Activated naive CD4-positive, alpha-beta T cell treated with anti-CD3 and anti-CD28 coated beads, Interleukin-2, amount 50 U/mL, for 16 hours (primary cell): Measurements from ENCODE around the gene SPTBN1.

Source experiments
- DNase-seq: peaks from one replicate; pipeline ENCODE4 v3.0.0-alpha.2; 2020

The SPTBN1 gene

GRCh38 chr2:54664238-54664786 is 208.2 kb downstream of the SPTBN1 start:
- no peak for DNase-seq

DNA sequence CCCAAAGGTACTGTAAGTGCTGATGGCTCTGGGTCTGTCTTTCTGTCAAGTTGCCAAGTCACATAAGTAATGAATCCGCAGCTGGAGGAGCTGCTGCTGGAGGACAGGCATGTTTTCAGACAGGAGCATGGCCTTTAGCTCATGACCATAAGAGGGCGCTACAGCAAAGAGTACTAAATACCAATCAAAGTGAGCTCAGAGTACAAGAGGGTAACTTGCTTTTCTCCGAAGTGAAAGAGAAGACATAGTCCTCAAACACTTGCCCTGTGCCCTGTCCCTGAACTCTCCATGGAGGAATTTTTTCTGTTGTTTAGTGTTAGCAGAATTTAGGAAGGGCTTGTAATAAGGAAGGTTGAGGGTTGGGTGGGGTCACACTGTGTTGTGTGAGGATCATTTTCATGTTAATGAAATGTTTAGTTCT is 209.3 kb downstream of the SPTBN1 start:
- DNase-seq = peak; percentile 31

GRCh38 chr2:54666131-54666633 is 210.1 kb downstream of the SPTBN1 start:
- DNase-seq = no peak

DNA sequence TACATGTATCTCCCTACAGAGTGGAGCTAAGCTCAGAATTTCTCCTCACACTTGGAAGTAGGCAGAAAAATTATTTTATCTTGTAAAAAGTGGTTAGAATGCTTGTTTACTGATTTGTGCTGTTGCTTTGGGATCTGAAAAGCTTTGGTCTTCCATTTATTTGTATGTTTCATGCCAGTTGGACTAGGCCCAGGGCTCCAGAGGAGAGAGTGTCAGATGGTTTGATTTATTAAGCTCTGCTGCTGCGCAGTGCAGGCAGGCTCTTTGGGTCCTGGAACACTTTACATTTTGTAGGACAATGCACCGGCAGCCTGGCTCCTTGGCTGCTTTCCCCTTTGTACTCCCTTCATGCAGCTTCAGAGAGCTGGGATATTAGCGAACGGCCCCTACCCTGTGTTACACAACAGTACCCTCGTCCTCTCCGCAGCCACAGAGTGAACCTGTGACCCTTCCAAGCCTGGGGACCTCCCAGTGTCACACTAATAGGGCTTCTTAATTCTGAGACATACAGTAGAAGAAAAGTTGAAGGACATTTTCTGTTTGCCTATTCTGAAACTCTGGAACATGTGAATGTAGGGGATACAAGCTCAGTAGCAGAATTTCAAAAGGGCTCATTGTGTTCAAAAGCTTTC is 210.6 kb downstream of the SPTBN1 start:
- no peak for DNase-seq

GRCh38 chr2:54667266-54667639 is 211.1 kb downstream of the SPTBN1 start:
- DNase-seq = no peak

DNA sequence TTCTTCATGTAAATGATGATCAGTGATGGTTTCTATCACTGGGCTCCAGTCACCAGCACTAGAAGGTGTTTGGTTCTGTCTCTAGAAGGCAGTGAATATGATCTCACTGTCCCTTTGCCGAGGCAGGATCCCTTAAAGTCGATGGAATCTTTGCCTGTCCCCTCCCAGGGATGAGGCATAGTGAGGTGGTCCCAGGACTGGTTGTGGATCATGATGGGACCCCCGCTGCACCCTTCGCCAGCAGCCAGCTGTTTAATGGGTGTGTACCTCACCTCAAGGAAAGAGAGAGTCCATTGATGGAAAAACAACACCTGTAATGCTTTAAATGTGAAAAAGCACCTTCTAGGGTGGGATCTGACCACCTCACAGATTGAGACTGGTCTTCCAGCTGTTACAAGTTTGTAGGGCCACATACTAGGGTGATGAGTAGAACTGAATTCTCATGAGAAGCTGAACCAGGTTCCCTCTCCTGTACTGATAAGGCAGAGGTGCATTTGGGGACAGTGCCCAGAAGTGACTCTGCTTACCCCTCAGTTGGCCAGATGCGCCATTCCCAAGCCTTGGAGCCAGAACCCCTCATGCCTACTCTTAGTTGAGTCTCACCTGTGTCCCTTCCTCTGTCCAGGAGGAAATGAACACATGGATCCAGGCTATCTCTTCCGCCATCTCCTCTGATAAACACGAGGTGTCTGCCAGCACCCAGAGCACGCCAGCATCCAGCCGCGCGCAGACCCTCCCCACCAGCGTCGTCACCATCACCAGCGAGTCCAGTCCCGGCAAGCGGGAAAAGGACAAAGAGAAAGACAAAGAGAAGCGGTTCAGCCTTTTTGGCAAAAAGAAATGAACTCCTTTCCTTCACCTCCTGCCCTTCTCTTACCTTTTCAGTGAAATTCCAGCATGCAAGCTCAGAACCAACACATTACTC is 211.9 kb downstream of the SPTBN1 start:
- DNase-seq = no peak

GRCh38 chr2:54668711-54669110 is 212.6 kb downstream of the SPTBN1 start:
- DNase-seq = no peak

- DNase-seq = no peak
Observed at GRCh38 chr2:54669677-54670484, 213.8 kb downstream of the SPTBN1 start.

DNA sequence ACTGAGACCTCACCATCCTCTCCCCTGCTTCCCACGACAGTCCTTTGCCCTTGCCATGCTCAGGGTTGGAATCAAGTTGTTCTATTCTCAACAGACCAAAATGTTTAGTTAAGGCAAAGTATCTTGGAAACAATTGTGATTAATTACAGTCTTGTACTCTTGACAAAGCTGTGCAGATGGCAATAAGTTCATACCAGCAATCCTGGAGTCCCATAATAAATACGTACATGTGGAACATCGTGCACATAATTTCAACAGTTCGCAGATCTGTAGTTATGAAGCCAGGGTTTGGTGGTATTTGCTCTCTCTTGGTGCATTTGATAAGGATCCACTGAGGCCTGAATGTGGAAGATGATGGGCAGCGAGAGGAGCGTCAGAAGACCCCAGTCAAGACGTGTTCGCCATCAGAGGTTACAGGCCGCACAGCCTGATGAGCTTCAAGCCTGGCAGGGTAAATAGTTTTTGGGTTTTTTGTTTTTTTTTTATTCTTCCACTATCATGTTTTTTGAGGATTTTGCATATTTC is 214.4 kb downstream of the SPTBN1 start:
- no peak for DNase-seq

GRCh38 chr2:54671010-54671409 is 214.9 kb downstream of the SPTBN1 start:
- DNase-seq = no peak

GRCh38 chr2:54671875-54672589 is 215.9 kb downstream of the SPTBN1 start:
- no peak for DNase-seq

DNA sequence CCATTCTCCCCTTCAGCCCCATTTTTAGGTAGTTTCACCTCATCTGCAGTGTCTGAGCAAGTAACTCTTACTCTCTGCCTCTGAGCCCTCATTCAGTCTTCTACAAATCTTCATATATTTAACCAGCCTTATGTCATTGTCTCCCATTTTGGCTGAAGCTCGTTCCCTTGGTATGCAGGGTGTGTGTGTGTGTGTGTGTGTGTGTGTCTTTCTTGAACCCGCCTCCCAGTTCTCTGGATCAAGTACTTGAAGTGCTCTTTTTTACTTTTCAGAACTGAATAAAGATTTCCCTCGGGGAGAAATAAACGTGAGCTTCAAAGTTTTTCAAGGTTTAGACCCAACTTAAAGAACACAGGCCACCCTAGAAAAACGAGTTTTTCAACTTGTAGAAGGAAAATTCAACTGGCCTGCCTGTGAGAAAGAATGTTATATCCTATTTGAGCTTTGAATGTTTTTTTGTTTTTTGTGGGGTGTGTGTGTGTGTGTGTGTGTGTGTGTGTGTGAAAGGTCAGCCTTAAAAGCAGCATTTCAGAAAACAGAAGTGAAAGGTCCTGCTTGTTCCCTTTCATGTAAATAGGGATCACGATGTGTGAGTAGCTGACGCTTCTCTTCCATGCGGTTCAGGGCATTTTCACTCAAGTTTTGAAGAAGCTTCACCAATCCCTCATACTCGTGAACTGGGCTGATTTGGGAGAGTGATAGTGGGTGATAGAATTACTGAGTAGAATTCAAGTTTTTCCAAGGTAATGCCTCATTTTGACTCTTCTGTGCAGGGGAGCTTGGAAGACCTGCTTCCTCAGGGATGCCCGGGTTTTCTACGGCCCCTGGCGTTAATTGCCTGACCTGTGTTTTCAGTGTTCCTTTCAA is 216.7 kb downstream of the SPTBN1 start:
- no peak for DNase-seq

GRCh38 chr2:54673501-54673998 is 217.4 kb downstream of the SPTBN1 start:
- peak; percentile 23 for DNase-seq

GRCh38 chr2:54675281-54675680 is 219.2 kb downstream of the SPTBN1 start:
- no peak for DNase-seq

- no peak for DNase-seq
Observed at GRCh38 chr2:54675738-54676137, 219.6 kb downstream of the SPTBN1 start.

DNA sequence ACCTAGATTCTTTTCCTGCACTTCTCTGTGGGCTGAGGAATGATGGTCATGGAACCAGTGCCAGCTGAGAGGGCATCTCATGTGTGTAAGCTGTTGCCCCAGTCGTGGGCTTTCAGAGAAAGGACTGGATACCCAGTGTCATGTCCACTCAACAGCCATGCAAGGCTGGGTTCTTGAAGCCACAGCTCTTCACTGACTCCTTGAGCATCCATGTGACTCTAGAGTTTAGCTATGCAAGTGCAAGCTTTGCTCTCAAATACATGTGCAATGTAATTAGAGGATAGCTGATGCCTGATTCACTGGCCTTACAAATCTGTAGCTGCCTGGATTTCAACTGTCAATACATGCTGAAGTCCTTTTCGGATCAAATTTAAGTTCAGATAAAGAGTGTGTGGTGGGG is 220.5 kb downstream of the SPTBN1 start:
- no peak for DNase-seq

- DNase-seq = no peak
Observed at GRCh38 chr2:54677476-54678265, 221.5 kb downstream of the SPTBN1 start.

DNA sequence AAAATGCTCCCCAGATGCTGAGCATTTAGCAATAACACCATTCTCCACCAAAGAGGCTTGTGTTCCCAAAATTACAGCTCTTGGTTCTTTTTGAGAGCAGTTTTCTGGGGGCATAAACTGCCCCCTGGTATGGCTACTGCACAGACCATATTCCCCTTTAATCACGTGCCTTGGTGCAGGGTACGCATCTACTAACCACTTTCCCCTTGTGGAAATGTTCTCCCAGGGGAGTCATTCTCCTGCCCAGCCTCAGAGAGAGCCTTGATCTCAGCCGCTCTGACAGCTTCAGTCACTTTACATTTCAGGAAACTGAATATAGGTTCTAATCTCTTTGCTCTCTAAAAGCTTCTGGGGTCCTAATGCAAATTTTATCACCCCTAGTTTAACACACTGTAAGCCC is 222.6 kb downstream of the SPTBN1 start:
- DNase-seq = no peak

- DNase-seq = peak; percentile 29
Observed at GRCh38 chr2:54680397-54681041, 224.4 kb downstream of the SPTBN1 start.
